Caco-2 (cell line): ENCODE results near the gene TICAM1. TPM values are rescaled to one million over a fixed set of nuclear protein-coding genes. Genes with fewer than 3 reads are reported as not detected.

Experiments used
- BruUV-seq: library from RNA; stranded (reverse); fragments of 400-500 nt; replicated peaks from 2 replicates; lab custom pipeline; 2021; lab: Mats Ljungman, UMichigan
- CTCF ChIA-PET: fragments of 300-600 bp; sonication (Branson Sonifier 250); formaldehyde crosslinking; loops from one replicate; lab custom pipeline; 2022; ENCODE audit warnings: antibody characterized with exemption; lab: Charles Lee
- POLR2A ChIA-PET: fragments of 300-600 bp; sonication (Branson Sonifier 250); formaldehyde crosslinking; loops from one replicate; lab custom pipeline; 2022; ENCODE audit warnings: antibody characterized with exemption; lab: Charles Lee
- DNase-seq, 2 experiments: peaks; one replicate each; pipeline versions ENCODE4 v3.0.0 to v3.0.0-alpha.2; 2020 to 2022
- H3K27me3 ChIP-seq: replicated peaks from 2 replicates; pipeline ENCODE4 v1.6.0; 2011; ENCODE audit warnings: low read length; ENCODE audit not compliant: control insufficient read depth, insufficient read depth
- H3K36me3 ChIP-seq: 2 replicates; pipeline ENCODE4 v1.5.1; 2011; ENCODE audit warnings: low read length; ENCODE audit not compliant: control insufficient read depth, insufficient read depth
- H3K4me1 ChIP-seq: fragments of 250-450 bp; sonication (Bioruptor Pico); 2 replicates; pipeline ENCODE4 v1.5.1; 2020; ENCODE audit warnings: mild to moderate bottlenecking
- H3K4me3 ChIP-seq: 2 replicates; pipeline ENCODE4 v1.5.1; 2011; ENCODE audit warnings: low read depth, mild to moderate bottlenecking, control low read depth, low read length
- H3K9me3 ChIP-seq: fragments of 250-450 bp; sonication (Bioruptor Pico); 2 replicates; pipeline ENCODE4 v1.5.1; 2020; ENCODE audit warnings: mild to moderate bottlenecking, moderate library complexity
- H3K27ac Mint-ChIP-seq: one replicate; pipeline ENCODE4 v1.8.0; 2022; ENCODE audit warnings: mixed read lengths; ENCODE audit not compliant: unreplicated experiment
- H3K27me3 Mint-ChIP-seq: one replicate; pipeline ENCODE4 v1.8.0; 2022; ENCODE audit warnings: mixed read lengths; ENCODE audit not compliant: insufficient read depth, unreplicated experiment
- H3K36me3 Mint-ChIP-seq: one replicate; pipeline ENCODE4 v1.8.0; 2022; ENCODE audit warnings: mild to moderate bottlenecking, mixed read lengths; ENCODE audit not compliant: insufficient read depth, unreplicated experiment
- H3K4me1 Mint-ChIP-seq: one replicate; pipeline ENCODE4 v1.8.0; 2022; ENCODE audit warnings: low read depth, mixed read lengths; ENCODE audit not compliant: unreplicated experiment
- H3K4me3 Mint-ChIP-seq: one replicate; pipeline ENCODE4 v1.8.0; 2022; ENCODE audit warnings: mild to moderate bottlenecking, moderate library complexity, mixed read lengths; ENCODE audit not compliant: unreplicated experiment
- H3K9me3 Mint-ChIP-seq: one replicate; pipeline ENCODE4 v1.8.0; 2022; ENCODE audit warnings: mixed read lengths; ENCODE audit not compliant: unreplicated experiment
- CTCF ChIP-seq, 2 experiments: fragments of 200-600 bp in 1 of 2; IDR thresholded peaks; 1 replicate in 1 of 2; 2 replicates in 1 of 2; pipeline versions ENCODE4 v1.5.1 to v1.8.0; 2011 to 2022; ENCODE audit warnings: antibody characterized with exemption in 1 of 2, control low read depth in 1 of 2, inconsistent platforms in 1 of 2, low read depth in 1 of 2, low read length in 1 of 2, mild to moderate bottlenecking in 1 of 2, moderate library complexity in 1 of 2; ENCODE audit not compliant: insufficient read depth in 1 of 2, severe bottlenecking in 1 of 2, unreplicated experiment in 1 of 2
- intact Hi-C: fragments of 100-400 bp; cut with micrococcal nuclease; formaldehyde crosslinking; loops from one replicate; pipeline ENCODE4 v1.10.0; 2022; ENCODE audit not compliant: unreplicated experiment
- total RNA-seq: library from RNA; stranded (reverse); gene quantifications from 2 replicates; pipeline ENCODE4 v1.2.3, GENCODE V29; 2022

TICAM1 gene
- total RNA-seq, 1 experiment from 2014 or later, result 6.0 TPM

GRCh38 chr19:4877753-4878490, 46.4 kb upstream of the TICAM1 start:
- no peaks in the 10 kb centered on the region for H3K9me3 Mint-ChIP-seq
- intact Hi-C loops, result no loop called here
- no peaks in the 10 kb centered on the region for H3K4me1 ChIP-seq
- no peaks in the 10 kb centered on the region for H3K27me3 ChIP-seq
- no peaks in the 10 kb centered on the region for H3K9me3 ChIP-seq
- no peak overlapping the region for H3K4me3 ChIP-seq
- ChIA-PET POLR2A (no interaction called here), CTCF (no interaction called here)
- H3K27ac Mint-ChIP-seq, result no peak overlapping the region
- no peaks in the 10 kb centered on the region for H3K4me1 Mint-ChIP-seq
- no peaks in the 10 kb centered on the region for H3K27me3 Mint-ChIP-seq
- no peak for TF ChIP-seq CTCF (IDR thresholded peaks at IDR 0.05; ENCODE audit: insufficient read depth in 1 of 2, low read depth in 1 of 2, low read length in 1 of 2, severe bottlenecking in 1 of 2, unreplicated experiment in 1 of 2)
- no TSS peak for BruUV-seq
- no peak for DNase-seq
- no peak overlapping the region for H3K4me3 Mint-ChIP-seq
- no peaks in the 10 kb centered on the region for H3K36me3 Mint-ChIP-seq
- no peaks in the 10 kb centered on the region for H3K36me3 ChIP-seq

GRCh38 chr19:4873930-4874329, 42.4 kb upstream of the TICAM1 start:
- TF ChIP-seq CTCF (IDR thresholded peaks at IDR 0.05; ENCODE audit: insufficient read depth in 1 of 2, low read depth in 1 of 2, low read length in 1 of 2, severe bottlenecking in 1 of 2, unreplicated experiment in 1 of 2), result no peak
- Histone ChIP-seq H3K4me3 (no peak overlapping the region), H3K4me1 (no peaks in the 10 kb centered on the region), H3K36me3 (no peaks in the 10 kb centered on the region), H3K27me3 (no peaks in the 10 kb centered on the region), H3K9me3 (no peaks in the 10 kb centered on the region)
- BruUV-seq, result no TSS peak
- POLR2A ChIA-PET, result no interaction called here
- CTCF ChIA-PET, result interaction anchor here (2.8 kb wide), 1 partner anchor 157 kb away, joined by 21 read pairs; no protein-coding TSS in a partner anchor
- H3K27ac Mint-ChIP-seq, result no peak overlapping the region
- no peaks in the 10 kb centered on the region for H3K36me3 Mint-ChIP-seq
- H3K4me3 Mint-ChIP-seq, result no peak overlapping the region
- H3K9me3 Mint-ChIP-seq, result no peaks in the 10 kb centered on the region
- H3K27me3 Mint-ChIP-seq, result no peaks in the 10 kb centered on the region
- DNase-seq, result no peak
- peaks cover 6% of the 10 kb centered on the region for H3K4me1 Mint-ChIP-seq
- intact Hi-C loops, result no loop called here

- Histone ChIP-seq H3K27me3 (no peaks in the 10 kb centered on the region), H3K36me3 (no peaks in the 10 kb centered on the region), H3K4me3 (no peak overlapping the region), H3K4me1 (0 out of 2 replicates have a peak, but pooled peaks cover under 1% of the 10 kb centered on the region), H3K9me3 (no peaks in the 10 kb centered on the region)
- BruUV-seq, result no TSS peak
- Mint-ChIP-seq H3K27me3 (no peaks in the 10 kb centered on the region), H3K4me1 (peaks cover 6% of the 10 kb centered on the region), H3K9me3 (no peaks in the 10 kb centered on the region), H3K36me3 (peaks cover 12% of the 10 kb centered on the region), H3K27ac (no peak overlapping the region), H3K4me3 (no peak overlapping the region)
- DNase-seq, result no peak
- no peak for TF ChIP-seq CTCF (IDR thresholded peaks at IDR 0.05; ENCODE audit: insufficient read depth in 1 of 2, low read depth in 1 of 2, low read length in 1 of 2, severe bottlenecking in 1 of 2, unreplicated experiment in 1 of 2)
- POLR2A ChIA-PET, result no interaction called here
- intact Hi-C loops, result loop anchor here (1.0 kb wide), 2 partner anchors 37 to 160 kb away; no protein-coding TSS in a partner anchor
- CTCF ChIA-PET, result interaction anchor here (1.6 to 2.8 kb wide), 2 partner anchors 35 to 159 kb away, joined by 5 to 21 read pairs; no protein-coding TSS in a partner anchor
Observed at GRCh38 chr19:4871711-4872110, 40.2 kb upstream of the TICAM1 start.
